ENCODE measurements around the gene IWS1. TPM values are rescaled to one million over a fixed set of nuclear protein-coding genes. Genes with fewer than 3 reads are reported as not detected.

Gene IWS1
- total RNA-seq, 3 donors from 2014 or later, result 24.0 to 51.8 (median 43.2) TPM

- no peak overlapping the region for H3K27ac ChIP-seq
- no peaks in the 10 kb centered on the region for H3K4me1 ChIP-seq
- intact Hi-C loops (cut with DNase I; ENCODE audit: low total_unique reads), result no loop called here
- DNase-seq (ENCODE audit: low spot score in 2 of 2), result no peak
- no peaks in the 10 kb centered on the region for H3K27me3 ChIP-seq
- H3K4me3 ChIP-seq, result no peak overlapping the region
- TF ChIP-seq POLR2A (IDR thresholded peaks at IDR 0.05), result no peak
- TF ChIP-seq CTCF (IDR thresholded peaks at IDR 0.05), result no peak
- TF ChIP-seq POLR2AphosphoS5 (IDR thresholded peaks at IDR 0.05), result no peak
- no peaks in the 10 kb centered on the region for H3K36me3 ChIP-seq
- H3K9me3 ChIP-seq, result no peaks in the 10 kb centered on the region
Observed at GRCh38 chr2:127568128-127568527, 41.8 kb upstream of the IWS1 start.

GRCh38 chr2:127567351-127567854 is 41.1 kb upstream of the IWS1 start:
- Histone ChIP-seq H3K4me3 (no peak overlapping the region), H3K9me3 (no peaks in the 10 kb centered on the region), H3K27ac (no peak overlapping the region), H3K4me1 (no peaks in the 10 kb centered on the region), H3K36me3 (no peaks in the 10 kb centered on the region), H3K27me3 (no peaks in the 10 kb centered on the region)
- TF ChIP-seq CTCF (IDR thresholded peaks at IDR 0.05) (no peak), POLR2A (IDR thresholded peaks at IDR 0.05) (no peak), POLR2AphosphoS5 (IDR thresholded peaks at IDR 0.05) (no peak)
- intact Hi-C loops (cut with DNase I; ENCODE audit: low total_unique reads), result loop anchor here (2.0 kb wide), 1 partner anchor 49 kb away; no protein-coding TSS in a partner anchor
- no peak for DNase-seq (ENCODE audit: low spot score in 2 of 2)

GRCh38 chr2:127566576-127566975 is 40.3 kb upstream of the IWS1 start:
- no peak for DNase-seq (ENCODE audit: low spot score in 2 of 2)
- no peaks in the 10 kb centered on the region for H3K9me3 ChIP-seq
- intact Hi-C loops (cut with DNase I; ENCODE audit: low total_unique reads), result loop anchor here (2.0 kb wide), 1 partner anchor 48 kb away; no protein-coding TSS in a partner anchor

DNA sequence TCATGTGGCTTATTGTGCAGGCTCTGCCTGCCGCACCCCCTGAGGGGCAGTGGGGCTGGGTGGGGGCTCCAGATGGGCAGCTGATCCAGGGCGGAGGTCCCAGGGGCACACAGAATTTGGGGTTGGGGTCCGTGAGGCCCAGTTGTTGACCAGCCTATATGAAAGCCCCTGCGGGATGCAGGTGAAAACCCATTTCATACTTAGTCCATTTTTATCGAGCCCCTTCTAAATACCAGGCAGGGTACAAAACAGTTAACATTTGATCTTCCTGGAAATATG is 39.8 kb upstream of the IWS1 start:
- Histone ChIP-seq H3K27me3 (no peaks in the 10 kb centered on the region), H3K36me3 (no peaks in the 10 kb centered on the region)
- no peak for DNase-seq (ENCODE audit: low spot score in 2 of 2)

More at GRCh38 chr2:127566576-127566975, 40.3 kb upstream of the IWS1 start:
- H3K36me3 ChIP-seq, result no peaks in the 10 kb centered on the region
- H3K4me1 ChIP-seq, result no peaks in the 10 kb centered on the region
- TF ChIP-seq POLR2AphosphoS5 (IDR thresholded peaks at IDR 0.05), result no peak
- no peak for TF ChIP-seq CTCF (IDR thresholded peaks at IDR 0.05)
- no peak for TF ChIP-seq POLR2A (IDR thresholded peaks at IDR 0.05)
- no peak overlapping the region for H3K4me3 ChIP-seq
- no peaks in the 10 kb centered on the region for H3K27me3 ChIP-seq
- no peak overlapping the region for H3K27ac ChIP-seq

More for the DNA sequence above, 39.8 kb upstream of the IWS1 start:
- Histone ChIP-seq H3K4me1 (no peaks in the 10 kb centered on the region), H3K4me3 (no peak overlapping the region), H3K27ac (no peak overlapping the region), H3K9me3 (no peaks in the 10 kb centered on the region)
- TF ChIP-seq CTCF (IDR thresholded peaks at IDR 0.05) (no peak), POLR2AphosphoS5 (IDR thresholded peaks at IDR 0.05) (no peak), POLR2A (IDR thresholded peaks at IDR 0.05) (no peak)
- intact Hi-C loops (cut with DNase I; ENCODE audit: low total_unique reads), result loop anchor here (2.0 kb wide), 1 partner anchor 47 kb away; no protein-coding TSS in a partner anchor

Measured in breast epithelium (tissue), 4 donors.